Glutamatergic neuron (in vitro differentiated cells): ENCODE data around the gene WNT3. TPM values are rescaled to one million over a fixed set of nuclear protein-coding genes. Genes with fewer than 3 reads are reported as not detected.

Source experiments
- DNase-seq: peaks from one replicate; pipeline ENCODE4 v3.0.0; 2022
- H3K27ac Mint-ChIP-seq: one replicate; pipeline ENCODE4 v1.8.0; 2020; ENCODE audit warnings: mild to moderate bottlenecking, mixed read lengths, inconsistent platforms; ENCODE audit not compliant: unreplicated experiment
- H3K27me3 Mint-ChIP-seq: one replicate; pipeline ENCODE4 v1.8.0; 2020; ENCODE audit warnings: mild to moderate bottlenecking, moderate library complexity, mixed read lengths, inconsistent platforms; ENCODE audit not compliant: unreplicated experiment
- H3K36me3 Mint-ChIP-seq: one replicate; pipeline ENCODE4 v1.8.0; 2020; ENCODE audit warnings: mild to moderate bottlenecking, mixed read lengths, inconsistent platforms; ENCODE audit not compliant: unreplicated experiment
- H3K4me1 Mint-ChIP-seq: one replicate; pipeline ENCODE4 v1.8.0; 2020; ENCODE audit warnings: mild to moderate bottlenecking, low read depth, mixed read lengths, inconsistent platforms; ENCODE audit not compliant: unreplicated experiment
- H3K4me3 Mint-ChIP-seq: one replicate; pipeline ENCODE4 v1.8.0; 2020; ENCODE audit warnings: mild to moderate bottlenecking, mixed read lengths, inconsistent platforms; ENCODE audit not compliant: unreplicated experiment
- H3K9me3 Mint-ChIP-seq: one replicate; pipeline ENCODE4 v1.8.0; 2020; ENCODE audit warnings: mild to moderate bottlenecking, moderate library complexity, mixed read lengths, inconsistent platforms; ENCODE audit not compliant: unreplicated experiment
- total RNA-seq: library from RNA; stranded (reverse); fragmentation: NEBNext Ultra II Directional; extraction: Animal tissue kit (Norgen Biotek cat#: 25700); gene quantifications from one replicate; pipeline ENCODE4 v1.2.1, GENCODE V29; 2021; ENCODE audit not compliant: unreplicated experiment
- TF ChIP-seq, protein P1 (sequence below): fragments of 200-600 bp; sonication (generic); IDR thresholded peaks from one replicate; pipeline ENCODE4 v1.5.0; 2021; ENCODE audit not compliant: partially characterized antibody, unreplicated experiment

Gene WNT3
- total RNA-seq, 1 donor from 2014 or later = 1.7 TPM

DNA sequence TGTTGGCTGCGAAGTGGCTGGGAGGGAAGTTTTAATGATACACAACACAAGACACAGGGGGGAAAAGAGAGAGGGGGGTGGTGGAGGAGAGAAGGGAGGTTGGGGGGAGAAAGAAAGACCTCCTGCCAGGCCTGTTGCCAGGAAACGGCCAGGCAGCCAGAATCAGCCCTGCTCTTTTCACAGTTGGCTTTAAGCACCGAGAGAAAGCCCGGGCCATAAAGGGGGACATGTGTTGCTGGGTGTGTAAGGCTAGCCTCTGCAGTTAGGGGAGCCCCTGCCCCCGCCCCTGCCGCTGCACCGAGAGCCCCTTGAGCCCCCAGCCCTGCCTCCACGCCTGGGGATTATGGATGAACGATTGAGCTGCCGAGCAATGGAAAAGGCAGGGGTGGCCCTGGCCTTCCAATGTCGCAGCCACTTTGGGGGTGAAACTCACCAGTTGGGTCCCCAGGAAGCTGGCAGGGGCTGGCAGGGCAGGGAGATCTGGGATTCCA lies 13.9 kb upstream of the WNT3 start:
- H3K4me1 Mint-ChIP-seq = peaks cover 4% of the 10 kb centered on the region
- H3K27me3 Mint-ChIP-seq = peaks cover 10% of the 10 kb centered on the region
- no peak overlapping the region for H3K27ac Mint-ChIP-seq
- peaks cover 4% of the 10 kb centered on the region for H3K9me3 Mint-ChIP-seq
- peaks cover 3% of the 10 kb centered on the region for H3K36me3 Mint-ChIP-seq
- no peak for DNase-seq
- TF ChIP-seq, protein P1, sequence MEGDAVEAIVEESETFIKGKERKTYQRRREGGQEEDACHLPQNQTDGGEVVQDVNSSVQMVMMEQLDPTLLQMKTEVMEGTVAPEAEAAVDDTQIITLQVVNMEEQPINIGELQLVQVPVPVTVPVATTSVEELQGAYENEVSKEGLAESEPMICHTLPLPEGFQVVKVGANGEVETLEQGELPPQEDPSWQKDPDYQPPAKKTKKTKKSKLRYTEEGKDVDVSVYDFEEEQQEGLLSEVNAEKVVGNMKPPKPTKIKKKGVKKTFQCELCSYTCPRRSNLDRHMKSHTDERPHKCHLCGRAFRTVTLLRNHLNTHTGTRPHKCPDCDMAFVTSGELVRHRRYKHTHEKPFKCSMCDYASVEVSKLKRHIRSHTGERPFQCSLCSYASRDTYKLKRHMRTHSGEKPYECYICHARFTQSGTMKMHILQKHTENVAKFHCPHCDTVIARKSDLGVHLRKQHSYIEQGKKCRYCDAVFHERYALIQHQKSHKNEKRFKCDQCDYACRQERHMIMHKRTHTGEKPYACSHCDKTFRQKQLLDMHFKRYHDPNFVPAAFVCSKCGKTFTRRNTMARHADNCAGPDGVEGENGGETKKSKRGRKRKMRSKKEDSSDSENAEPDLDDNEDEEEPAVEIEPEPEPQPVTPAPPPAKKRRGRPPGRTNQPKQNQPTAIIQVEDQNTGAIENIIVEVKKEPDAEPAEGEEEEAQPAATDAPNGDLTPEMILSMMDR = no peak
- no peak overlapping the region for H3K4me3 Mint-ChIP-seq

DNA sequence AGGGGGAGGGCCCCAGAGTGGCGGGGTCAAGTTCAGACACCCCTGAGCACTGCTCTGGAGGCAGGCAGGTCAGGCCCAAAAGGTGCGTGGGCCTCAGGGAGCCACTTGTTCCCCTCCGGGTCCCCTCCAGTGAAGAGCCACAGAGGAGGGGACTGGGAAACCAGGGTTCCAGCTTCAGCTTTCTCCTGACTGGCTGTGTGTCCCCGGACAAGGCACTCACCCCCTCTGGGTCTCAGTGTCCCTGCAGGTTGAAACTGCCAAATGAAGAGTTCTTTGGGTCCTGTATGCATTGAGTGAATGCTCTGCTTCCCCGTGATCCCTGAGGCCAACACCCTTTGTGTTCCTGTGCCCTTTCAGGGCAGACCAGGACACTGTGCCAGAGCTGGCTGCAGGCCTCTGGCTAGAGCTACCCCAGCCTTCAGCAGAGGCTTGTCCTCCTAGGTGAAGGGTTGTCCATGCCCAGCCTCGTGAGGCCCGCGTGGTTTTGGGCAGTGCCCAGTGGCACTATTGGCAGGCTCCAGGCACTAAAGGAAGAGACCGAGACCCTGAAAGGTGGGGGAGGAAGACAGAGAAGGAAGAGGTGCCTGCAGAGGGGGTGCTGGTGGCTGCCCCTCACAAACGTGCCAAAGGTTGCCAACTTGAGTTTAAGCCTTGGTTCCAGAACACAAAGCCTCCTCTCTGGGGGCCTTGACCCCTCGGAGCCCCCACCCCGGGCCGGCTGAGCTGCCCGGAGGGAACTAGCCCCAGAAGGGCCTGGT lies 13.3 kb upstream of the WNT3 start:
- H3K4me3 Mint-ChIP-seq = no peak overlapping the region
- no peak overlapping the region for H3K27ac Mint-ChIP-seq
- no peak for DNase-seq

DNA sequence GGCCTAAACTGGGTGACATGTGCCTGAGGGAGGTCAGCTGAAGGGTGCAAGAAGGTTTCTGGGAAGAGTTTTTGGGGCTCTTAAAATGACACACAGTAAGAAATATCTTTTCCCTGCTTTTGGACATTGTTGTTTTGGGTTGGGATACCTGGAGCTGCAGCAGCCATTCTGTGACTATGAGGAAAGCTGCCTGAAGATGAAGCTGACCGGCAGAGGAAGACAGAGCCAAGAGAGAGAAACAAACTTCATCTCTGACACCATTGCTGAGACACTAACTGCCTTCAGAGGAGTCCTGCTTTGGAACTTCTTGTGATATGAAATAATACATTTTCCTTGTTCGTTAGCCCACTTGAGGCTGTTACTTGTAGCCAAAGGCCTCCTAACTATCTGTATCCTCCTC lies 8.8 kb upstream of the WNT3 start:
- H3K27ac Mint-ChIP-seq = no peak overlapping the region
- H3K4me1 Mint-ChIP-seq = no peaks in the 10 kb centered on the region
- peaks cover 3% of the 10 kb centered on the region for H3K9me3 Mint-ChIP-seq
- H3K27me3 Mint-ChIP-seq = peaks cover 6% of the 10 kb centered on the region
- peaks cover 3% of the 10 kb centered on the region for H3K36me3 Mint-ChIP-seq
- H3K4me3 Mint-ChIP-seq = no peak overlapping the region
- no peak for DNase-seq
- TF ChIP-seq, protein P1 = no peak

More for the DNA sequence above, 13.3 kb upstream of the WNT3 start:
- H3K9me3 Mint-ChIP-seq = peaks cover 4% of the 10 kb centered on the region
- peaks cover 12% of the 10 kb centered on the region for H3K27me3 Mint-ChIP-seq
- peaks cover 4% of the 10 kb centered on the region for H3K4me1 Mint-ChIP-seq
- peaks cover 3% of the 10 kb centered on the region for H3K36me3 Mint-ChIP-seq
- TF ChIP-seq, protein P1 = no peak

DNA sequence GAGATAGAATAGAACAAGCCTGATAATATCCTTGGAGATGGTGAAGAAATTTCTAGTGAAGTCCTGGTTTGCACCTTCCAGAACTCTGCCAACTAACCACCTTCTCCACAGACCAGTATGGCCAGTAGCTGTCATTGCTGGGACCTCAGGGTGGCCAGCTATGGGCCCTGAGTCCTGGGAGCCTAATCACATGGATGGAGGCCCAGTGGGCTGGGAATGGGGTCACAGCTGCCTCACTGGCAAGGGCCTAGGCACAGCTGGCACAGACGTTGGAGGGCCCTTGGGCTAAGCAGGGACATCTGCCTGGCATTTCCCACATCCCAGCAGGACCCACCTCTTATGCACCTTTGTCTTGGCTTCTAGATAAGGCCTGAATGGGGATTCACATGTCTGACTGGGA lies 7.6 kb upstream of the WNT3 start:
- Mint-ChIP-seq H3K9me3 (peaks cover 3% of the 10 kb centered on the region), H3K27me3 (peaks cover 13% of the 10 kb centered on the region), H3K4me1 (peaks cover 2% of the 10 kb centered on the region), H3K27ac (no peak overlapping the region), H3K4me3 (no peak overlapping the region), H3K36me3 (peaks cover 3% of the 10 kb centered on the region)
- no peak for DNase-seq
- TF ChIP-seq, protein P1 = no peak

DNA sequence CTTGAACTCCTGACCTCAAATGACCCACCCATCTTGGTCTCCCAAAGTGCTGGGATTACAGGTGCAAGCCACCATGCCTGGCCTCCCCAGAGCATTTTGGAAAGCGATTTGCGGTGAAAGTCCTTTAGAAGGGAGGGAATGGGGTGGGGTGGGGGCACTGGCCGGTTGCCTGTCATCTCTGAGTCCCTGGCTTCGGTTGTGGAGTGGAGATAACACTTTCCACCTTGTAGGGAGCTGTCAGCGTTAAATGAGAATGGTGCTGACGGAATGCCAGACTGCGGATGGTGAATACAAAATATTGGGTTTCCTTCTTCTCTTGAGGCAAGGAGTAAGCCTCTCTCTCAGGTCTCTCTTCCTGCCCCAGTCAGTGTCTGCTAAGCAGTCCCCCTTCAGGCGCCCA lies 5.2 kb upstream of the WNT3 start:
- Mint-ChIP-seq H3K27me3 (peaks cover 14% of the 10 kb centered on the region), H3K36me3 (no peaks in the 10 kb centered on the region), H3K4me1 (peaks cover 2% of the 10 kb centered on the region), H3K4me3 (no peak overlapping the region), H3K9me3 (peaks cover 3% of the 10 kb centered on the region), H3K27ac (no peak overlapping the region)
- no peak for DNase-seq
- TF ChIP-seq, protein P1 = no peak
